Thyroid gland (tissue), 4 donors: ENCODE results near the gene GATAD2A.

ENCODE experiments used
- POLR2A ChIP-seq, 2 donors: fragments of 450-650 bp; IDR thresholded peaks; one replicate each; pipeline ENCODE4 v1.6.1; 2017; ENCODE audit warnings: antibody characterized with exemption in 2 of 2, mild to moderate bottlenecking in 2 of 2, moderate library complexity in 1 of 2
- TF ChIP-seq, protein P1 (sequence below), 6 experiments: fragments of 200-600 bp in 3 of 6; fragments of 450-650 bp in 3 of 6; sonication (generic) in 3 of 6; IDR thresholded peaks; one replicate each; pipeline ENCODE4 v1.5.1; 2016 to 2019; ENCODE audit warnings: antibody characterized with exemption in 6 of 6, mild to moderate bottlenecking in 2 of 6, inconsistent platforms in 1 of 6, moderate library complexity in 1 of 6

DNA sequence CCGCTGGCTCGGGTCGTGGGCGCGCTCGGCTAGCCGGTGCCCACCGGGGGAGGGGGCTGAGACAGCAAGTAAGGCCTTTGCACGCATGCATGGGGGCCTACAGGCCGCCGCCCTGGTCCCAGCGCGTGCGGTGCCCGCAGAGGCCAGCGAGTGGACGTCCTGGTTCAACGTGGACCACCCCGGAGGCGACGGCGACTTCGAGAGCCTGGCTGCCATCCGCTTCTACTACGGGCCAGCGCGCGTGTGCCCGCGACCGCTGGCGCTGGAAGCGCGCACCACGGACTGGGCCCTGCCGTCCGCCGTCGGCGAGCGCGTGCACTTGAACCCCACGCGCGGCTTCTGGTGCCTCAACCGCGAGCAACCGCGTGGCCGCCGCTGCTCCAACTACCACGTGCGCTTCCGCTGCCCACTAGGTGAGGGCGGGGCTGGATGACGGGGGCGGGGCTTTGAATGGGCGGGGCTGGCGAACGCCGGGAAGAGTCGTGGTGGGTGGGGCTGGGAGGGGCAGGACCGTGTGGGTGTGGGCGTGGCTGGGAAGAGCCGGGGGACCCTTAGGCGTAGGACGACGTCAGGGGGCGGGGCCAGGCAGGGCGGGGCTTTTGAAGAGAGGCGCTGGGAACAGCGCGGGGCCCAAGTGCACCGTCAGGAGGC, 134.7 kb downstream of the GATAD2A start:
- TF ChIP-seq POLR2A (IDR thresholded peaks at IDR 0.05): no peak
- TF ChIP-seq, protein P1, sequence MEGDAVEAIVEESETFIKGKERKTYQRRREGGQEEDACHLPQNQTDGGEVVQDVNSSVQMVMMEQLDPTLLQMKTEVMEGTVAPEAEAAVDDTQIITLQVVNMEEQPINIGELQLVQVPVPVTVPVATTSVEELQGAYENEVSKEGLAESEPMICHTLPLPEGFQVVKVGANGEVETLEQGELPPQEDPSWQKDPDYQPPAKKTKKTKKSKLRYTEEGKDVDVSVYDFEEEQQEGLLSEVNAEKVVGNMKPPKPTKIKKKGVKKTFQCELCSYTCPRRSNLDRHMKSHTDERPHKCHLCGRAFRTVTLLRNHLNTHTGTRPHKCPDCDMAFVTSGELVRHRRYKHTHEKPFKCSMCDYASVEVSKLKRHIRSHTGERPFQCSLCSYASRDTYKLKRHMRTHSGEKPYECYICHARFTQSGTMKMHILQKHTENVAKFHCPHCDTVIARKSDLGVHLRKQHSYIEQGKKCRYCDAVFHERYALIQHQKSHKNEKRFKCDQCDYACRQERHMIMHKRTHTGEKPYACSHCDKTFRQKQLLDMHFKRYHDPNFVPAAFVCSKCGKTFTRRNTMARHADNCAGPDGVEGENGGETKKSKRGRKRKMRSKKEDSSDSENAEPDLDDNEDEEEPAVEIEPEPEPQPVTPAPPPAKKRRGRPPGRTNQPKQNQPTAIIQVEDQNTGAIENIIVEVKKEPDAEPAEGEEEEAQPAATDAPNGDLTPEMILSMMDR (IDR thresholded peaks at IDR 0.05): no peak
